Measurements from ENCODE around the gene TMEM225B.
A peak's percentile ranks its signal among the peaks of the same experiment; 100 is the strongest.
"Not testable (repeated sequence)": the region's sequence is repeated elsewhere in the genome, so short reads cannot be mapped to it uniquely, and the experiment has no call there.

Gene TMEM225B

GRCh38 chr7:99597762-99598501, at the start of gene TMEM225B:
Gene TMEM225B, plus strand, starts transcription at chr7:99598267. Its CDS starts 6,122 bp downstream, at chr7:99604389.
- no peak for DNase-seq (ENCODE audit: low read depth in 2 of 2)

- not testable (repeated sequence) for DNase-seq (ENCODE audit: low read depth in 2 of 2)
Measured at GRCh38 chr7:99549545-99549944, 48.5 kb upstream of the TMEM225B start.

GRCh38 chr7:99551334-99551733, 46.7 kb upstream of the TMEM225B start:
- DNase-seq (ENCODE audit: low read depth in 2 of 2) = no peak

GRCh38 chr7:99551767-99552463, 46.2 kb upstream of the TMEM225B start, which contains the start of gene FAM200A:
Gene FAM200A, minus strand, starts transcription at chr7:99552114. Its CDS starts 3,707 bp downstream, at chr7:99548407.
- peak; percentile 68 to 78 for DNase-seq (ENCODE audit: low read depth in 2 of 2)

- DNase-seq (ENCODE audit: low read depth in 2 of 2) = no peak
Measured at GRCh38 chr7:99553039-99553438, 45.0 kb upstream of the TMEM225B start.

- no peak for DNase-seq (ENCODE audit: low read depth in 2 of 2)
Measured at GRCh38 chr7:99554939-99555338, 43.1 kb upstream of the TMEM225B start.

GRCh38 chr7:99557196-99557607, 40.9 kb upstream of the TMEM225B start:
- no peak for DNase-seq (ENCODE audit: low read depth in 2 of 2)

- no peak for DNase-seq (ENCODE audit: low read depth in 2 of 2)
Measured at GRCh38 chr7:99557940-99558305, 40.1 kb upstream of the TMEM225B start.

GRCh38 chr7:99558306-99559174, 39.5 kb upstream of the TMEM225B start, which contains the start of gene ZNF655:
Gene ZNF655, plus strand, starts transcription at chr7:99558642. Its CDS starts 1,918 bp downstream, at chr7:99560560.
- DNase-seq (ENCODE audit: low read depth in 2 of 2) = peak; percentile 77 to 78

GRCh38 chr7:99559175-99559915, 38.7 kb upstream of the TMEM225B start:
- no peak for DNase-seq (ENCODE audit: low read depth in 2 of 2)

- no peak for DNase-seq (ENCODE audit: low read depth in 2 of 2)
Measured at GRCh38 chr7:99560834-99561736, 37.0 kb upstream of the TMEM225B start.

GRCh38 chr7:99561737-99562051, 36.4 kb upstream of the TMEM225B start:
- no peak for DNase-seq (ENCODE audit: low read depth in 2 of 2)

- DNase-seq (ENCODE audit: low read depth in 2 of 2) = no peak
Measured at GRCh38 chr7:99562114-99562784, 35.8 kb upstream of the TMEM225B start.

- DNase-seq (ENCODE audit: low read depth in 2 of 2) = no peak
Measured at GRCh38 chr7:99562832-99563231, 35.2 kb upstream of the TMEM225B start.

- no peak for DNase-seq (ENCODE audit: low read depth in 2 of 2)
Measured at GRCh38 chr7:99563650-99564049, 34.4 kb upstream of the TMEM225B start.

- DNase-seq (ENCODE audit: low read depth in 2 of 2) = not testable (repeated sequence)
Measured at GRCh38 chr7:99568770-99569169, 29.3 kb upstream of the TMEM225B start.

GRCh38 chr7:99571768-99572167, 26.3 kb upstream of the TMEM225B start:
- DNase-seq (ENCODE audit: low read depth in 2 of 2) = no peak

- no peak for DNase-seq (ENCODE audit: low read depth in 2 of 2)
Measured at GRCh38 chr7:99573257-99573656, 24.8 kb upstream of the TMEM225B start.

- DNase-seq (ENCODE audit: low read depth in 2 of 2) = no peak
Measured at GRCh38 chr7:99576251-99576650, 21.8 kb upstream of the TMEM225B start.
